GM19372 (cell line): ENCODE data around the gene FAM47E.
"Not testable (repeated sequence)": the region's sequence is repeated elsewhere in the genome, so short reads cannot be mapped to it uniquely, and the experiment has no call there.

Experiments
- ATAC-seq: cut with Tn5 transposase; IDR thresholded peaks from one replicate; pipeline ENCODE4 v1.9.1; 2021; ENCODE audit warnings: mild to moderate bottlenecking, low read depth, moderate library complexity; ENCODE audit not compliant: unreplicated experiment

FAM47E gene

GRCh38 chr4:76266627-76267026, 15.1 kb downstream of the FAM47E start:
- ATAC-seq, result no peak

- ATAC-seq, result no peak
These were observed 16.3 kb downstream of the FAM47E start for GRCh38 chr4:76267811-76268210.

GRCh38 chr4:76270244-76271175, 19.0 kb downstream of the FAM47E start:
- ATAC-seq, result no peak

GRCh38 chr4:76271248-76271647, 19.7 kb downstream of the FAM47E start:
- no peak for ATAC-seq

GRCh38 chr4:76272073-76272472, 20.6 kb downstream of the FAM47E start:
- ATAC-seq, result no peak

- no peak for ATAC-seq
These were observed 21.1 kb downstream of the FAM47E start for GRCh38 chr4:76272582-76272981.

- ATAC-seq, result no peak
These were observed 21.5 kb downstream of the FAM47E start for GRCh38 chr4:76272999-76273398.

GRCh38 chr4:76275486-76276124, 24.1 kb downstream of the FAM47E start:
- ATAC-seq, result no peak

GRCh38 chr4:76276813-76277212, 25.3 kb downstream of the FAM47E start:
- ATAC-seq, result no peak

GRCh38 chr4:76277667-76278066, 26.1 kb downstream of the FAM47E start:
- no peak for ATAC-seq

GRCh38 chr4:76278583-76278982, 27.1 kb downstream of the FAM47E start:
- no peak for ATAC-seq

- no peak for ATAC-seq
These were observed 27.9 kb downstream of the FAM47E start for GRCh38 chr4:76279462-76279861.

- ATAC-seq, result no peak
These were observed 29.2 kb downstream of the FAM47E start for GRCh38 chr4:76280488-76281441.

GRCh38 chr4:76281594-76281993, 30.1 kb downstream of the FAM47E start:
- not testable (repeated sequence) for ATAC-seq

GRCh38 chr4:76282941-76283689, 31.6 kb downstream of the FAM47E start:
- ATAC-seq, result no peak

- no peak for ATAC-seq
These were observed 32.4 kb downstream of the FAM47E start for GRCh38 chr4:76283900-76284299.

GRCh38 chr4:76287811-76288210, 36.3 kb downstream of the FAM47E start:
- not testable (repeated sequence) for ATAC-seq

GRCh38 chr4:76292730-76293129, 41.2 kb downstream of the FAM47E start:
- no peak for ATAC-seq

- ATAC-seq, result no peak
These were observed 42.3 kb downstream of the FAM47E start for GRCh38 chr4:76293772-76294171.

- no peak for ATAC-seq
These were observed 44.8 kb downstream of the FAM47E start for GRCh38 chr4:76296286-76296820.
